Measurements from ENCODE around the gene GAK.

The GAK gene

GRCh38 chr4:845233-845835 is 86.8 kb downstream of the GAK start:
- no peak for DNase-seq

DNA sequence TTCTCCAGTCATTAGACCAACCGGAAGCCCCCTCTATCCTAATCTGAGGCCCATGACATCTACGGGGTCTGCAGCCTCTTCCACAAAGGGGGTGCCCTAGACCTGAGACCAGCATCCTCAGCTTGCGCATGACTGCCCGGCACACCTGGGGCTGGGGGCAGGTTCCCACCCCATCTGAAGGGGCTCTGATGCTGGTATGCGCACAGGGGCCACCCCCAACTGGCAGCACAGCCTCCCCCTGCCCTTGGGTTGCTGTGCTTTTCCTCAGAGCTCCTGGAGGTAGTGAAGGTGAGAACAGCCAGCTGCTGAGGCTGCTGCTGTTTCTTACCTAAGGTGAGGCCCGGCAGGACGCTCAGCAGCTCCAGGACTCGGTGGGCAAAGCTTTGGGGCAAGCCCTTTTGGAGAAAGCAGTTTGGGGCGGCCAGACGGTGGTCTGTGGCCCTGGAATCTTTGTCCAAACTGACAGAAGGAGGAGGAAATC is 87.3 kb downstream of the GAK start:
- DNase-seq = no peak

- DNase-seq = no peak
These were observed 92.3 kb downstream of the GAK start for GRCh38 chr4:839675-840443.

GRCh38 chr4:837772-838171 is 94.3 kb downstream of the GAK start:
- DNase-seq = no peak

- no peak for DNase-seq
These were observed 95.3 kb downstream of the GAK start for GRCh38 chr4:836750-837301.

- no peak for DNase-seq
These were observed 96.1 kb downstream of the GAK start for GRCh38 chr4:836003-836511.

DNA sequence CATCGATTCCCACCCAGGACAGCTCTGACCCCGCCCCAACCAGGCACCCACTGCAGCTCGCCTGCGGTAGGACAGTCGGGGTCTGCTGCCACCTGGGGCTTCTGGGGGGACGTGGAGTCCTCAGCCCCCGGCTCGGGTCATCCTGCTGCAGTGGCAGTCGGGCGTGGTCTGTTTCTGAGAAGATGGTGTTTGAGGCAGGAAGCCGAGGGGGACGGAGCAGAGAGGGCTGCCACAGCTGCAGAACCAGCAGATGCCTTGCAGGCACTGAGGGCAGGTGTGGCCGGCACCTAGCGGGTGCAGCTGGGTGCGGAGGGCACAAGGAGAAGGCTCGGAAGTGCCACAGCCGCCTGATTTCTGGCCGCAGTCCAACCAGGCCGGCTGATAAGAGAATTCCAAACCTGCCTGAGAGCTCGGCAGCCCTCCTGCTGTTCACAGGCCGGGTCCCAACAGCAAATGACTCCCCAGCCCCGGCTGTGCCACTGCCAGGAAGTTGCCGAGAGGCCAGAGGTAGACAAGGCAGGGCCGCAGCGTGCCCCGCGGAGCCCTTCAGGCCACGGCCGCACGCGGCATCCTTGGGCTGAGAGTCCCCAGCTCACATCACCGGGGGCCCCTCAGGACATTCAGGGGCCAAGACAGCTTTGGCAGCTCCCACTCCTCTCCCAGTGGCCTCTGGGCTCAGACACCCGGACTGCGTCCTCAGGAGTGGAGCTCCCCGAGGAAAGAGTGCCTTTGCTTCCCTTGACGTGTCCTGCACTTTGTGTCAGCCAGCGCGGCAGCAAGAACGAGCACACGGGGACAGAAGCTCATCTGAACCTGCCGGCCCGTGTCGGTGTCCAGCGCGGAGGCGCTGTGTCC is 96.7 kb downstream of the GAK start:
- peak; percentile 90 for DNase-seq

GRCh38 chr4:834368-835147 is 97.6 kb downstream of the GAK start:
- no peak for DNase-seq

GRCh38 chr4:833731-834367 is 98.3 kb downstream of the GAK start:
- DNase-seq = no peak

DNA sequence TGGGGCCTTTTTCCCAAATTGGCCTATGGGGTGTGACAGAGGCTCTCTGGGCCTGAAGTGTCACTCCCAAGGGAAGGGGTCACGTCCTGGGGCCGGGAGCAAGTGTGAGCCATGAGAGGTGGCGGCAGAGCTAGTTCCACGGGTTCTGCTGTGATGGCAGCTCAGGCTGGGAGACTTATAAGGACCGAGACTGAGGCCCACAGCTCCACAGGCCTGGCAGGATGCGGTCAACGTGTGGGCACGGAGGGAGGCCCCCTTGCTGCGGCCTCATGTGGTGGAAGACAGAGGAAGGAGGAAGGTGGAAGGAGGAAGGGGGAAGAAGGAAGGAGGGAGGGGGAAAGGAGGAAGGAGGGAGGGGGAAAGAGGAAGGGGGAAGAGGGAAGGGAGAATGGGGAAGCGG is 99.0 kb downstream of the GAK start:
- no peak for DNase-seq

DNA sequence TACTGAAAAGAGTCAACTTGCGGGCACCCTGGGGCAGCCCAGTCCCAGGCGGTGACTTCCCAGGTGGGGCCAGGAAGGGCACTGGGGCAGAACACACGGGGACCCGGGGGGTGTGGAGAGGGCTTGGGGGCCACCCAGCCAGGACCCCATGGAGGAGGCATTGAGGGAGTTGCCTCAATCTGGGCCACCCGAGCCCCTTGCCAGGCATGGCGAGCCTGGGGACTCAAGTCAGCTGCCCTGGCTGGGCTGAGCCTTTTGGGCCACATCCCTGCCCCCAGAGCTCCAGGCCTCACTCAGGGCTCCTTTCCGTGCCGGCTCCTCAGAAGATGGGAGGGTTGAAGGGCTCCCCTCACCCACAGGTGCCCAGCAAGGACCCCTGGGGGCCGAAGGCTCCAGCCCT is 99.6 kb downstream of the GAK start:
- DNase-seq = no peak

- no peak for DNase-seq
These were observed 100.0 kb downstream of the GAK start for GRCh38 chr4:832108-832507.

DNA sequence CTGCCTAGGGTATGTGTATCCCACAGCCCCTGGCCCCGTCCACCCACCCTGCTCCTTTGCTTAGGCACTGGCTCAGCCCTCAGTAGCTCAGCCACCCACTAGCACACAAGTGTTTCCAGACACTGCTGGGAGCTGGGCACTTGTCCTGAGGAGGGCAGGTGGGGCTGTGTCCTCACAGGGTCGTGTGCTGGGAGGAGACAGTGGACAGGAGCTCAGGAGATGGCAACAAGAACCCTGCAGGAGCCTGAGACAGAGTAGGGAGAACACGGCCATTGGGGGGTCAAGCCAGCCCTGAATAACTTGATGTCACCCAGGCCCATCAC is 100.7 kb downstream of the GAK start:
- no peak for DNase-seq

DNA sequence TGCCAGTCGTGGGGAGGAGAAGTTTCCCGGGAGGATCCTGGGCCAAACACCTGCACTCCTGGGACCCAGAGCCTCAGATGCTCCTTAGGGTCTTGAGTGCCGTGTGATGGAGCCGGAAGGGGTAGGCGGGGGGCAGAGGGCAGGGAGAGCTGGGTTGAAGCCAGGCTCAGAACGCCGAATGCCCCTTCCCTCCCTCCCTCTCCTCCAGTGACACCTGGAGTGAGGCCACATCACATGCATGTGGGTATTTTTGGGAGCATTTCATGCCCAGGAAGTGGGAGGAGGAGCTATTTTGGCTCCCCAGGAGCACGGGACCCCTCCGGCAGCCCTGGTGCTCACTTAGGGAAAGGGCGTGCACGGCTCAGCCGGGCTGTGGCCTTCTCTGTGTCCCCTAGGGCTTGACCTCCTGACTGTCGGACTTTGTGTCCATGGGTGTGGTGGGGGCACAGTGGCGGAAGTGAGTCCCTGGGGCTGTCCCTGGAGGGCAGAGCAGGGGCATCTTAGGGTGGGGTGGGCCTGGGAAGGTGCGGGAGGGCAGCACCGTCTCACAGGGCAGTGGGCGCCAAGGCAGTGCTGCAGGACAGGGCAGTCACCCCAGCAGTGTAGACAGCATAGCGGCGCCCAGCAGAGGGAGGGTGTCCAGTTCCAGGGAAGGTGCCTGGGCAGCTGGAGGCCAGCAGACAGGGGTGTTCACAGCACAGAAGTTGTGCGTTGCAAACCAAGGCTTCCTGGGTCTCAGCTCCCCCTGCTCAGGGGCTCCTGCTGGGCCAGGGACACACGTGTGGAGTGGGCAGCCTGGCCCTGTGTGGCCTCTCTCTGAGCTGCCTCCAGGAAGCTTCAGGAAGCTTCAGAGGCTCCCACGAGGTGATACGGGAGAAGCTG is 101.3 kb downstream of the GAK start:
- DNase-seq = no peak

GRCh38 chr4:829761-830600 is 102.1 kb downstream of the GAK start:
- no peak for DNase-seq

DNA sequence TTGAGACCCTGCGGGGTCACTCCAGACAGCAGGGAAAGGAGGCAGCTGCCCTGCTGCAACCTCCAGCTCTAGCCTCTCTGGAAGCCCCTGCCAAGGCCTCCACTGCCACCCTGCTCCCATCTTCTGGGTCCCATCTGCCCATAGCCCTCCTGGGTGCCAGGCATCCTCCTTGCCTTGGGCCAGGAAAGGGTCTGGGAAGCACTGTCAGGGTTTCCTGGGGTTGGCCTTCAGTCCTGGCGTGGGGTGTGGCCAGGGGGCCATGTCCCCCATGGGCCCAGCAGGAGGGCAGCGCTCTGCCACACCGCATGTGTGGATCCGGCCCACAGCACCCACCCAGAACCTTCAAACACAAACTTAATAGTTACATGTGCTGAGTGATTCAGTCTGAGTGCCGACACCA is 102.8 kb downstream of the GAK start:
- no peak for DNase-seq

DNA sequence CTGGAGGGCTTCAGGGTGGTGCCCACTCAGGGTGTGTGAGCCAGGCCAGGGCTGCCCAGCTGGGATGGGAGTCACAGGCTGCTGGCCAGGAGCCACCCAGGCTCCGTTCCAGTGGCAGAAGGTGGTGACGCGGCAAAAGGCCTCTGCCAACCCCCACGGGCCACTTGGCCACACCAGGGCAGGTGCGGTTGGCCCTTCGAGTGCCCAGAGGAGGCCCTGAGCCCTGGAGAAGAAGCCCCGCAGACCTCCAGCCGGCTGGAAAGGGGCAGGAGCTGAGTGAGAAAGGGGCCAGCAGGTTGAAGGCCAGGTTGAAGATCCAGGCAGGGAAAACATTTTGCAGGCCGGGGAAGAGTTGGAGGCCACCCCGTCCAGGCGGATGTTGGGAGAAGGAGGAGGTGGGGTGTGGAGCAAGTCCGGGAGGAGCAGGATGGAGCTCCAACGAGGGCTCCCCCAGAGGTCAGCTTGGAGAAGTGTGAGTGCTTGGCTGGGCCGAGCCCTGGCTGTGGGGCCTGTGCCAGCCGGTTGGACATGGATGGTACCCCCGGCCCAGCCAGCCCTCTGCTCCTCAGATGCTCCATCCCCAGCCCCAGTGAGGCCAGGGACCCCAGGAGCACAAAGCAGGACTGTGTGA is 103.4 kb downstream of the GAK start:
- peak; percentile 80 for DNase-seq

GRCh38 chr4:827209-828081 is 104.7 kb downstream of the GAK start:
- peak; percentile 57 for DNase-seq

Data from DMS53 (cell line).